Stimulated activated CD8-positive, alpha-beta memory T cell treated with anti-CD3 and anti-CD28 coated beads, Interleukin-4, amount 100 ng/mL, for 48 hours (primary cell): Measurements from ENCODE around the gene DNAJC8.

Experiments used
- DNase-seq: peaks from one replicate; pipeline ENCODE4 v3.0.0-alpha.2; 2020

Gene DNAJC8

GRCh38 chr1:28249013-28249865 is 16.4 kb upstream of the DNAJC8 start:
- peak; percentile 47 for DNase-seq

- DNase-seq: peak; percentile 90
Observed at GRCh38 chr1:28248273-28249012, 15.6 kb upstream of the DNAJC8 start.

- DNase-seq: no peak
Observed at GRCh38 chr1:28247612-28248272, 14.9 kb upstream of the DNAJC8 start.

DNA sequence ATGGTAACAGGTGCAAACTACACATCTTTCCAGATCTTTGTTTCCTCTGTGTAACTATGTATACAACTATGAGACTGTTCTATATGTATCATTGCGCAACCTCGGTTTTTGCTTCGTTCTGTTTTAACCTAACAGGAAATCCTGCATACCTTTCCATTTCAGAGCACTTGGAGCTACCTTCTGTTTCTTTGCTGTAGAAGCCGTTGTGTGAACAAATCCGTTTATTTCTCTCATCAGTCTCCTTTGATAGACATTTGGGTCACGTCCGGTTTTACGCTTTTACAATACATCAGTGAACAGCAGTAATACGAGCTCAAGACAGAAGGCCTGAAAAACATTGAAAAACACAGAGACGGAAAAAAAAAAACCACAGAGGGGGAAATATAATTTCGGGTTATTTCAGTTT is 13.6 kb upstream of the DNAJC8 start:
- no peak for DNase-seq

GRCh38 chr1:28244549-28245251 is 11.9 kb upstream of the DNAJC8 start:
- no peak for DNase-seq

- DNase-seq: no peak
Observed at GRCh38 chr1:28243685-28244311, 11.0 kb upstream of the DNAJC8 start.

DNA sequence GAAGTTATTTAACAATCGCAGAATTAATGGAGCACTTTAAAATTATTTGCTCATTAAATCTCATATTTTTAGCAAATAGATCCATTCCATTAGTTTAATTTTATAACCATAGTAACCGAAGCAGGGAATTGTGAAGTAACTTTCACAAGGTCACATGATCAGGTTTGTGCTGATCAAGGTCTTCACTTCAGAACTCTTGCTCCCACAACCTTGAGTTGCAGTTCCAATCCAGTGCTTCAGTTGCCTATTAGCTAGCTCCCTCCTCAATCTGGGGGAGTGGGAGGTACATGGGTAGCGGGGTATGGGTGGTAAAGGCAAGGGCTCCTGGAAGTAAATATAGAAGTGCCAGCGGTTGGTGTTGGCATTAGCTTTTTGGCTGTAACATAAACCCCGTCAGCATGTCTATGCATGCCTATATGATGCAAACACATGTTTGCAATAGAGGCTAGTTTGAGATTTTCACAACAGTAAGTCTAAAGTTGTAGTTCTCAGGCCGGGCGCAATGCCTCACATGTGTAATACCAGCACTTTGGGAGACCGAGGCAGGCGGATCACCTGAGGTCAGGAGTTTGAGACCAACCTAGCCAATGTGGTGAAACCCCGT is 8.9 kb upstream of the DNAJC8 start:
- no peak for DNase-seq

- DNase-seq: no peak
Observed at GRCh38 chr1:28240024-28240423, 7.2 kb upstream of the DNAJC8 start.

- no peak for DNase-seq
Observed at GRCh38 chr1:28239004-28239403, 6.2 kb upstream of the DNAJC8 start.

- DNase-seq: no peak
Observed at GRCh38 chr1:28236656-28237322, 4.0 kb upstream of the DNAJC8 start.

- peak; percentile 94 for DNase-seq
Observed at GRCh38 chr1:28235755-28236655, 3.2 kb upstream of the DNAJC8 start, which contains the start of gene ATP5IF1. ATP5IF1 (plus strand) TSS chr1:28236124; CDS start chr1:28236184, 60 bp downstream.

- no peak for DNase-seq
Observed at GRCh38 chr1:28233264-28233606, 406 bp upstream of the DNAJC8 start.

- DNase-seq: no peak
Observed at GRCh38 chr1:28229996-28230395, 2.8 kb downstream of the DNAJC8 start.

GRCh38 chr1:28229089-28229488 is 3.7 kb downstream of the DNAJC8 start:
- no peak for DNase-seq

DNA sequence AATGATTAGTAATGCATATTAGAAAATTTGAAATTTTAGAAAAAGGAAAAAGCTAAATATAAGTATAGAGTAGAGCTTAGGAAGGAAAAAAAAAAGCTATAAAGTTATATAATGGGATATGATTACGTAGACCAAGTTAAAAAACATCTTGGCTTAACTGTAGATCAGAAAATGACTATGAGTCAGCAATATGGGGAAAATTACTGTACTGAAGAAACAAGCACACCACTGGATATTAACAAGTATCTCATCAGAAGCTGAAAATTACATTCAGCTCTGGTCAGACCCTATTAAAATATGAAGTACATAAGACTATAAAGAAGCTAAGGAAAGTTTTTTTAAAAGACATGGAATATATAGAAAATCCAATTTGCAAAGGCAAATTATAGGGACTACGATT is 19.5 kb downstream of the DNAJC8 start:
- DNase-seq: no peak

DNA sequence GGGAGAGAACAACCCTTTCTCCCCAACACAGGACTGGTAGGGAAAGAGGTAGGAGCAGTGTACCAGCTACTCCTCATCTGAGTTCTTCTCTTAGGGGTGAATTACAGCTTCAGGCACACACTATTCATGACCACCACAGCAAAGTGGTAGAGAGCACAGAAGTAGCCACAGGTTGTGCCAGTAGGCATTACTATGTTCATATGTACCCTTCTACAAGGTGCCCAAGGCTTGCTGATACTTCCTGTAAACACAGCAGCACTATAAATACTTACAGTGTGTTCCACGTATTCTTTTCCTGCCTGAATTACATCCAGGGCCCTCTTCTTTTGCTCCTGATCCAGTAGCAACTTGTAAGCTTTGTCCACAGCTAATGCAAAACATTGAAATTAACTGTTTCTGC is 23.1 kb downstream of the DNAJC8 start:
- no peak for DNase-seq

DNA sequence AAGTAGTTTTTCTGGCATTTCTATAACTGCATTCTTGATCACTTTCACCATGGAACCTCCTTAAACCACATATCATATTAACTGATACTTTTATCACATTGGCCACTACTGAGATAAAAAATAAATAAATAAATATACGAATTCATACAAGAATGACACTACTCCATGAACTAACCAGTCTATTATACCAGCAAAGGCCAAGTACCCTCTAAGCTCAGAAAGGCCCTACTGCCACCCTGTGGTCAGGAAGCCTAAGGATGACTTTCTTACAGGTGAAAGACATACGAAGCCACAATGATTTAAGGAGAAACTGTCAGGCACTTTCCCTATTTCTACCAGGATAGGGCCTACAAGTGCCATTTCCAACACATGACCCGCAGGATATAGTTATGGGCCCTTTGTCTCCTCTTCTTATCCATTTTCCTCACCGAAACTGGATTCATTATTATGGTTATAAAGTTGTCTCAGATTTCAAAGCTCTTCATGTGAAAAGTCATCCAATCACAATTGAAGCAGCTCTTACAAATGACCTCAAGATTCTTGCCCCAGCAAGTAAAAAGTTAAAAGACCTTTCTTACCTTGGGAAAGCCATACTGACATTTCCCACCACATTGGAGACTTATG is 23.9 kb downstream of the DNAJC8 start:
- DNase-seq: peak; percentile 60

- DNase-seq: no peak
Observed at GRCh38 chr1:28205243-28205642, 27.6 kb downstream of the DNAJC8 start.

DNA sequence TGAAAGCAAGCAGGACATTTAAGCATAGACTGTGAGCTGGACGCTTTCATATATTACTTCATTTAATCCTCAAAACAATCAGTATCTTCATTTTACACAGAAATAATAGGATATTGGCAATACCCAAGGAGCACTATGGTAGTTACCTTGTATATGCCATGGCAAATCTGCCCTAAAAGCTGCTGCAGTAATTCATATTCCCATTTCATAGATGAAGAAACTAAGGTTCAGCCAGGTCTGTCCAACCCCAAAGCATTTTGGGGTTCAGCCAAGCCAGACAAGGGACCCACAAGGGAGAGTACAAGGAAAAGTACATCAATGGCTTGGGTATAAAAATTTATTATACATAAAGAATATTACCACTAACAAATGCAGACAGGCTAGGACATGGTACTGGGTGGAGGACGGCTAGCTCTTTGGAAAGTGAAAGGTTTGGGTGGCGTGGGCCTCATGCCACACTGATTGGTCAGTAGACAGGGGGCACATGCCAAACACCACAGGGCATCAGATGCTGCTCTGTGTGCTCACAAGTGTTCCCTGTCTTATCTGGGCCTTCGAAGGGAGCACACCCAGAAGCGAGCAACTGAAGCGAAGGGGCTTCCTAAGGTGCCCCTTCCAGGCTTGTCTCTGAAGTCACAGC is 32.5 kb downstream of the DNAJC8 start:
- DNase-seq: no peak
